Activated CD4-positive, alpha-beta T cell treated with anti-CD3 and anti-CD28 coated beads for 1 hour (primary cell): Measurements from ENCODE around the gene AGL.
"Not testable (repeated sequence)": the region's sequence is repeated elsewhere in the genome, so short reads cannot be mapped to it uniquely, and the experiment has no call there.

Experiments used
- DNase-seq: peaks from one replicate; pipeline ENCODE4 v3.0.0-alpha.2; 2020

Gene AGL

GRCh38 chr1:99851850-99852454 lies 1.8 kb downstream of the AGL start:
- DNase-seq: no peak

DNA sequence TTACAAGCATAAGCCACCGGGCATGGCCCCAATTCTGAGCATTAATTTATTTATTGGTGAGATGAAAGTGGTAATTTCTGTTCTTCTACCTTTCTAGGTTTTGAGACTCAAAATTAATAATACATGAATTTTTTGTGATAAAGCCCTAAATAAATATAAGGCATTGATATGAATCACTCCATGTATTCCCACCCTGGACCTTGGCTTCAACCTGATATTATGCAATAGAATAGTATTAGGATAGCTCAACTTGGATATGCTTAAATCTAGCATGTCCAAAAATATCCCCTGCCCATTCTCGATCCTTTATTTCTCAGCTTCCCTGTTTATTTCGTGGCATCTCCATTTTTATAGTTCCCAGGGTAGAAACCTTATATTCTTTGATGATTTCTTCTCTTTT lies 2.5 kb downstream of the AGL start:
- no peak for DNase-seq

DNA sequence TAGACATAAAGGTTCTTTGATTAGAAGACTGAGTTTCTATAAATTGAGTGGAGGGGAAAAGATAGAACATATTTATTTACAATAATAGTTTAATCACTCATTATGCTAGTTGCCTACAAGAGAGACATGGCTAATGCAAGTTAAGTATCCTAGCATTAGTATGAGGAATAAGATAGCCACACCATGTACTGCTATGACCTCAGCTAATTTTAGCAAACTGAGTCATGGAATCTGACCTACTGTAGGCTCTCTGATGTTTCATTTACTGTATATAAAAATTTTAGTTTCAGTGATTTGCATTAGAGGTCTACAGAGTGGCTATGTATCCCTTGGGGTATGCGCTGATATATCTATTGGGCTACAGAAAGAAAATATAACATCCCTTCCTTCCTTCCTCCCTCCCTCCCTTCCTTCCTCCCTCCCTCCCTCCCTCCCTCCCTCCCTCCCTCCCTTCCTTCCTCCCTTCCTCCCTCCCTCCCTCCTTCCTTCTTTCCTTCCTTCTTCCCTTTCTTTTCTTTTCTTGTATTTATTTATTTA lies 5.8 kb downstream of the AGL start:
- DNase-seq: no peak

GRCh38 chr1:99857041-99857440 lies 6.9 kb downstream of the AGL start:
- DNase-seq: not testable (repeated sequence)

- DNase-seq: no peak
These were observed 8.1 kb downstream of the AGL start for GRCh38 chr1:99858286-99858685.

DNA sequence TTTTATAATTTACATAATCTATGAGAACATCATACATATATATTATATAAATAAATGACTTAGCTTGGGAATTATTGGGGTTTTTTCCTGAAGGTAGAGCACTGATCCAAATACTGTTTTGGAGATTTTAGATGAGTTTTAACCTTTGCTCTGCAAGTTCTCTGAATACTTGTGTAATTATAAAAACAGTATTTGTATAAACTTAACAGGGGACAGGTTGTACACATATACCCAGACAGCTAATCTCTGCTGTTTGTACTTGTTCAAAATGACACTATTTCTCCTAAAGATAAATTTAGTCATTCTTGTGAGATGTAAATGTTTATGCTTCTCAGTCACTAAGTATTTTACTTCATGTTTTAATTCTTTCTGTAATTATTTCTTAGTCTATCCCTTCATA lies 8.7 kb downstream of the AGL start:
- DNase-seq: no peak

DNA sequence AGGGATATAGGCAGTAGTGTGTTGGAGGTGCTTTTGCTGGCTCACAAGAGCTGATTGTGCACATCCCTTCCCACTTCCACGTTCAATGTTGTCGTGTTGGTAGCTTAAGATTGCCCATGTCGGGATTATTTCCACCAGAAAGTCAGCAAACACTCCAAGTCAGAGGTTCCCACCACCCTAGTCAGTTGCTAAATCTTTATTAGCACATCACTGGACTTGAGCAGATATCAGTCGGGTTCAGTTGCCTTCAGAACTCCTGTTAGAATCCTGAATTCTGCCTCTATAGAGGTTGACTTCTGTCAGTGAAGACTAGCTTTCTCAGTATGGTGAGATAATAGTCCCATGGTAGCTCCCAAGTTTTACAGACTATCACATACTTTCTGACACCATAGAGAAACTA lies 10.5 kb downstream of the AGL start:
- no peak for DNase-seq

- DNase-seq: no peak
These were observed 17.5 kb downstream of the AGL start for GRCh38 chr1:99867682-99868081.

- DNase-seq: no peak
These were observed 19.1 kb downstream of the AGL start for GRCh38 chr1:99869304-99869703.

- DNase-seq: no peak
These were observed 19.6 kb downstream of the AGL start for GRCh38 chr1:99869723-99870122.

DNA sequence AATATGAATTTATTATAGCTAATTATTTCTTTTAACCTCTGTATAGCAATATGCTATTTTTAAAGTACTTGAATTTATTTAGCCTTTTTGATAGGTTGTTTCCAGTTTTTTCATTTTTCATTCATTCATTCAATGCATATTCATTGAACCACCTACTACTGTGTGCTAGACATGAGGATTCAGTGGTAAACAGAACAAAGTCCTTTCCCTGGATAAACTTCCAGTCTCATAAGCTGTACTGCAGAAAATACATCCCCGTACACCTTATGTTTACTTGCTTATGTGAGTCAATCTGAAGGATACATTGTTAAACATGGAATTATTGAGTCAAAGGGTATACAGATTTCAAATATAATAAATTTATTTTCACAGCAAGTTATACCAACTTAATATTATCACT lies 21.9 kb downstream of the AGL start:
- no peak for DNase-seq

- no peak for DNase-seq
These were observed 27.4 kb downstream of the AGL start for GRCh38 chr1:99877568-99877967.

DNA sequence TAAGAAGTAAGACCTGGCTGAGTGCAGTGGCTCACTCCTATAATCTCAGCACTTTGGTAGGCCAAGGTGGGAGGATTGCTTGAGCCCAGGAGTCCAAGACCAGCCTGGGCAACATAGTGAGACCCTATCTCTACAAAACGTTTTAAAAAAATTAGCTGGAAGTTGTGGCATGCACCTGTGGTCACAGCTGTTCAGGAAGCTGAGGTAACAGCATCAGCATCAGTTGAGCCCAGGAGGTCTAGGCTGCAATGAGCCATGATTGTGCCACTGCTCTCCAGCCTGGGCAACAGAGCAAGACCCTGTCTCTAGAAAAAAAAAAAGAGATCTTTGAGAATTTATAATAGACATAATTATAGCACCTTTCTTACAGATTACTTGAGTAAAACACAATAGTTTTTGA lies 36.0 kb downstream of the AGL start:
- no peak for DNase-seq

- DNase-seq: no peak
These were observed 36.7 kb downstream of the AGL start for GRCh38 chr1:99886841-99887240.

GRCh38 chr1:99887890-99888289 lies 37.7 kb downstream of the AGL start:
- DNase-seq: no peak

DNA sequence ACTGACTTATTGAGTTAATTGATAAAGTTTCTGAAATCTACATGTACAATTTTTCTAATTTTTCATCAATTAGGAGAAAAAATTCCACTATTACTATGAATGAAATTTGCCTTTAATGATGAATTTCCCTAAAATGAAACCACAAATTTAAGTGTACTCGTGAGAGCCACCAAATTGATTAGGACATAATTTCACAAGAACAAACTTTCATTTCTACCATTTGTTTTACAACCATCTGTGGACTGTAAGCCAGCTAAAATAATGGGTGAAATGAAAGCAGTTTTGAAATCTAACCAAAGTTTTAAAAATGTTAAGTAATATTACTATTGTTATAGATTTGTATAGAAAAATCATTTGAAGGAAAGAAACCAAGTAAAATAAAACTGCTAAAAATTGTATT lies 41.8 kb downstream of the AGL start:
- no peak for DNase-seq

- DNase-seq: not testable (repeated sequence)
These were observed 53.1 kb downstream of the AGL start for GRCh38 chr1:99903278-99903677.

DNA sequence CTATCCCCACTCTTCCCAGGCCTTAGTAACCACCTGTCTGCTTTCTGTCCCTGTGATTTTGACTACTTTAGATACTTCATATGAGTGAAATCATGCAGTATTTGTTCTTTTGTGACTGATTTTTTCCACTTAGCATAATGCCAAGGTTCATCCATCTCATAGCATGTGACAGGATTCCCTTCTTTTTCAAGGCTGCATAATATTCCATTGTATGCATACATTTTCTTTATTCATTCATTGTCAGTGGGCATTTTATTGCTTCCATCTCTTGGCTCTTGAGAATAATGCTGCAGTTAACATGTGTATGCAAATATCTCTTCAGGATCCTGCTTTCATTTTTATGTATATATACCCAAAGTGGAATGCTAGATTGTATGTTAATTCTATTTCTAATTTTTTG lies 56.4 kb downstream of the AGL start:
- DNase-seq: no peak

DNA sequence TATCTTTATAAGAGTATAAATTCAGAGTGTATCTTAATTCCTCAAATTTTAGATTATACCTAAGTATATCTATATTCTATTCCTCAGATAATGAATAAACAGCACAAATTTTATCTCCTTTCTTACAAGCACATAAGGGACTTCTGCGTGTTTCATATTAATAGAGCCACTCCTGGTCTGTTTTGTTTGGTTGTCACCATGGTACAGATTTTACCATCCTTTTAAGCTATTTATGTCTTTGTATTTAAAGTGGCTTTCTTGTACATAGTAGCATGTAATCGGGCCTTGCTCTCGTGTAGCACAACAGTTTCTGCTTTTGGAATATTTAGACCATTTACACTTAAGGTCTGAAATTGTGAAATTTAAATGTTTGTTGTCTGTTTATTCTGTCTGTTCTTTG lies 67.1 kb downstream of the AGL start:
- DNase-seq: no peak

DNA sequence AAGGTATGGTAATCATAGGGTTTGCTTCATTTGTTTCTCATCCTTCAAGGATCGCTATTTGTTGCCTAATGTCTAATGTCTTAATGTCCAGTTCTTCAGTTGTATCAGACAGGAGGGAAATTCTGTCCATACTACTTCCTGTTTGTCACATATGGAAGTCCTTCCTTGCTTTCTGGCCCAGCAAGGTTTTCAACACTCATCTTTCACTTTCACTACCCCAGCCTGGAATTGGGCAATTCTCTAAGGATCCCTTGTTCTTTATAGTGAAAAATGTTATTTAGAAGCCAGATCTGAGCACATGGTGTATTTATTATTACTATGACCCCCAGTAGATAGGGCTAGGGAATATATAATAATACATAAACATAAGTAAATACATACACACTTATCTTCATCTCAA lies 69.1 kb downstream of the AGL start:
- DNase-seq: no peak

DNA sequence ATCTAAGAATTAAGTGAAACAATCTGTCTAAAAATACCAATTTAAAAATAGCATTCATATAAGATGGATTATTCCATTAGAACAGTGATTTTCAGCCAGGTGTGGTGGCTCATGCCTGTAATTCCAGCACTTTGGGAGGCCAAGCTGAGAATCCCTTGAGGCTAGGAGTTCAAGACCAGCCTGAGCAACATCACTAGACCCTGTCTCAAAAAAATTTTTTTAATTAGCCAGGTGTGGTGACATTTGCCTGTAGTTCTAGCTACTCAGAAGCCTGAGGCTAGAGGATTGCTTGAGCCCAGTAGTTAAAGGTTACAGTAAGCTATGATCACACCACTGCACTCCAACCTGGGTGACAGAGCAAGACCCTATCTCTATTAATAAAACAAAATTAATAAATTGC lies 84.6 kb downstream of the AGL start:
- no peak for DNase-seq

DNA sequence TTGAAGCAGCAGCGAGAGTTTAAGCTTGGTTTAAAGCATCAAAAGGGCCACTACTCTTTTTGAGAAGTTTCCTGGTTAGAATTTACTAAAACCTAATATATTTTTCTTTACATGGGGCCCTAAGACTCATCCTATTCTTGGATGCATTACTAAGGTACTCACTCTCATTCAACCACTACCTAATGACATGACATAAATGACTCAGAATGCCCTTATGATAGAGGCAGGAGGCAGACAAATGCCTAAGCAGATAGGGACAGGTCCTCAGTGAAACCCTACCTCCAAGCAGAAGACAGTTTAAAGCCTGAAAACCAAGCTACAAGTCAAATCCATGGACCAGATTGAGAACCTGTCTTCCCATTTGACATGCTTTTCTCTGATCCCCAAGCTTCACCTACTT lies 85.4 kb downstream of the AGL start:
- DNase-seq: no peak

GRCh38 chr1:99936071-99936470 lies 85.9 kb downstream of the AGL start:
- no peak for DNase-seq

- no peak for DNase-seq
These were observed 92.6 kb downstream of the AGL start for GRCh38 chr1:99942723-99943122.

DNA sequence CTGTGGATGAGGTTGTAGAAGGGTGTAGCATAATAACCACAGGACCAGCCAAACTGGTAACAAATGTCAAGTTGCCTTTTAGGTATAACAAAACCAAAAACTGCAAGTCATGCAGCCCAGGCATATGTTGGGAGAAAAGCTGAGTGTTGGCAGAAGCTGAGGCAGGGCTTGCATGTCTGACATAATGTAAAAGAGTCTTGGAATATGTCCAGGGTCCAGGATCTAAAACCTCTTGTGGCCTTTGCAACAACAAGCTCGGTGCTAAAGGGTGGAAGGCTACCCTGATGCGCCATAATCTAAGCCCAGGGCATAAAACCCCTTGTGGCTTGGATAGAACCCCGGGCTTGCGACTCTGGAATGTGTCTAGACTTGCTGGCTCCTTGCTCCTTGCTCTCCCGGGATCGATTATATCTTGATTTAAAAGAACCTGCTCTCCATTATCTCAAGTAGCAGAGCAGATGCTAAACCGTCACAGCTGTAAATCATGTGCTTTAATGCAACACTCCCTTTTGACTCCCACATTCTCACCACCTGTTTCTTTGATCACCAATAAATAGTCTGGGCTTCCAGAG lies 93.1 kb downstream of the AGL start:
- no peak for DNase-seq
